ENCODE data around the gene TLE3. TPM values are rescaled to one million over a fixed set of nuclear protein-coding genes. Genes with fewer than 3 reads are reported as not detected.
A peak's percentile ranks its signal among the peaks of the same experiment; 100 is the strongest.

The TLE3 gene
- total and polyA plus RNA-seq, 7 experiments from 2014 or later: 15.2 to 183 (median 117) TPM

DNA sequence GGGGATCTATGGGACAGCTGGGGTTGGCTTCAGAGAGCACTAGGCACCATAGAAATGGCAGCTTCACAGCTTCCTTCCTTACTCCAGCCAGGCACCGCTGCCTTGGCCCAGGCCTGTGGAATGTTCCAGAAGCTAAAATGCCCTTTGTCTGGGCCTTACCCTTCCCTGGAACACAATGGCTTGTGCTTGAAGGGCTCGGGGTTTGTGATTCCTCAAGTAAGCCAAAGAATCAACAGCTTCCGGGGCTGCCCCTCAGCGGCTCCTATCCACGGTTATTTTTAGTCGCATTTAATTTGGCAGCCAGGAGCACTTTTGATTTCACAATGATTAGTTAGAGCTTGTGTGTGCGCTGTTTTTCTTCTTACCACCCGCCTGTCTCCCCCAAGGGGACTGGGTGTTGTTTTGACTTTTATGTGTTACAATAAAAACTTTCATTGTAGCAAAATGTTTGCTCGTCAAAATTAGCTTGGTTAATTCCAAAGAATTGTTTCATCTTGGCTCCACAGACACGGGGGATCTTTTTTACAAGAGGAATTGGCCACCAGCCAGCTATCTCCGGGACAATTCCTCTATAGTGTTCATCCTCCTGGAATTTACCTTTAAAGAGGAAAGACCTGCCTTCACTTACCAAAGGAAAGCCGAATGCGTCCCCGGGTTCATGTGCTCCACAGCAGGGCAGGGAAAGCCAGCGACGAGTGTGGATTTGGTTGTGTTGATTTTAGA is 73.8 kb downstream of the TLE3 start:
- Mint-ChIP-seq H3K27me3 (peaks cover 0 to 28% (median 0%) of the 10 kb centered on the region in 5 donors), H3K4me3 (peak overlapping the region in 1 of 10 donors; percentile 80), H3K4me1 (peaks cover 9 to 26% (median 14%) of the 10 kb centered on the region in 7 donors), H3K9me3 (peaks cover 0 to 3% (median 0%) of the 10 kb centered on the region in 11 donors), H3K27ac (peak overlapping the region in 2 of 9 donors; percentile 55 to 89), H3K36me3 (peaks cover 0 to 4% (median 0%) of the 10 kb centered on the region in 5 donors)
- POLR2A ChIA-PET: interaction anchor here (0.8 kb wide), 1 partner anchor 10 kb away, joined by 3 read pairs; no protein-coding TSS in a partner anchor
- no peaks in the 10 kb centered on the region for H3K36me3 ChIP-seq (ENCODE audit: control insufficient read depth in 2 of 3, insufficient read depth in 3 of 3, low read length in 3 of 3)
- intact Hi-C loops (cut with micrococcal nuclease): loop anchor here (1.0 to 5.0 kb wide), 5 partner anchors 75 to 547 kb away; no protein-coding TSS in a partner anchor
- H3K4me1 ChIP-seq (ENCODE audit: control insufficient read depth in 2 of 2, insufficient read depth in 2 of 2, low read length in 2 of 2): peaks cover 10 to 17% of the 10 kb centered on the region in 2 donors
- no peak for DNase-seq
- no peaks in the 10 kb centered on the region for H3K27me3 ChIP-seq (ENCODE audit: control insufficient read depth in 2 of 2, insufficient read depth in 2 of 2, low read length in 2 of 2)
- no peaks in the 10 kb centered on the region for H3K9me3 ChIP-seq (ENCODE audit: control insufficient read depth in 2 of 3, low read length in 3 of 3)
- ATAC-seq: no peak
- no peak overlapping the region for H3K4me3 ChIP-seq (ENCODE audit: low read length)
- H3K27ac ChIP-seq (ENCODE audit: low read depth, low read length): no peak overlapping the region
- CTCF ChIA-PET: no interaction called here

GRCh38 chr15:70023064-70023768 is 74.5 kb downstream of the TLE3 start:
- peaks cover 0 to 3% (median 0%) of the 10 kb centered on the region in 11 donors for H3K9me3 Mint-ChIP-seq
- Histone ChIP-seq H3K27ac (ENCODE audit: low read depth, low read length) (no peak overlapping the region), H3K9me3 (ENCODE audit: control insufficient read depth in 2 of 3, low read length in 3 of 3) (no peaks in the 10 kb centered on the region), H3K27me3 (ENCODE audit: control insufficient read depth in 2 of 2, insufficient read depth in 2 of 2, low read length in 2 of 2) (no peaks in the 10 kb centered on the region), H3K36me3 (ENCODE audit: control insufficient read depth in 2 of 3, insufficient read depth in 3 of 3, low read length in 3 of 3) (no peaks in the 10 kb centered on the region), H3K4me3 (ENCODE audit: low read length) (no peak overlapping the region), H3K4me1 (ENCODE audit: control insufficient read depth in 2 of 2, insufficient read depth in 2 of 2, low read length in 2 of 2) (peaks cover 10 to 17% of the 10 kb centered on the region in 2 donors)
- intact Hi-C loops (cut with micrococcal nuclease): loop anchor here (1.0 to 5.0 kb wide), 5 partner anchors 76 to 546 kb away; no protein-coding TSS in a partner anchor
- ATAC-seq (peak; percentile 95), DNase-seq (peak in 8 of 9 donors; percentile 32 to 65 (median 46))
- peaks cover 0 to 26% (median 0%) of the 10 kb centered on the region in 5 donors for H3K27me3 Mint-ChIP-seq
- H3K27ac Mint-ChIP-seq: peak overlapping the region in 6 of 9 donors; percentile 23 to 89 (median 56)
- H3K4me1 Mint-ChIP-seq: peaks cover 9 to 26% (median 14%) of the 10 kb centered on the region in 7 donors
- CTCF ChIA-PET: no interaction called here
- peaks cover 0 to 4% (median 0%) of the 10 kb centered on the region in 5 donors for H3K36me3 Mint-ChIP-seq
- H3K4me3 Mint-ChIP-seq: peak overlapping the region in 3 of 10 donors; percentile 42 to 80 (median 43)
- POLR2A ChIA-PET: interaction anchor here (0.8 kb wide), 1 partner anchor 9 kb away, joined by 3 read pairs; no protein-coding TSS in a partner anchor

GRCh38 chr15:70020229-70020628 is 77.5 kb downstream of the TLE3 start:
- CTCF ChIA-PET: no interaction called here
- Mint-ChIP-seq H3K27me3 (peaks cover 10 to 34% (median 18%) of the 10 kb centered on the region in 5 donors), H3K4me1 (peaks cover 18 to 35% (median 24%) of the 10 kb centered on the region in 7 donors), H3K36me3 (peaks cover 0 to 9% (median 3%) of the 10 kb centered on the region in 5 donors), H3K27ac (no peak overlapping the region), H3K4me3 (no peak overlapping the region), H3K9me3 (peaks cover 0 to 15% (median 4%) of the 10 kb centered on the region in 11 donors)
- peaks cover 0 to 7% (median 0%) of the 10 kb centered on the region in 3 experiments for H3K9me3 ChIP-seq (ENCODE audit: control insufficient read depth in 2 of 3, low read length in 3 of 3)
- H3K4me3 ChIP-seq (ENCODE audit: low read length): no peak overlapping the region
- DNase-seq (no peak), ATAC-seq (no peak)
- no peak overlapping the region for H3K27ac ChIP-seq (ENCODE audit: low read depth, low read length)
- POLR2A ChIA-PET: interaction anchor here (0.6 kb wide), 1 partner anchor 565 kb away, joined by 3 read pairs; no protein-coding TSS in a partner anchor
- no peaks in the 10 kb centered on the region for H3K36me3 ChIP-seq (ENCODE audit: control insufficient read depth in 2 of 3, insufficient read depth in 3 of 3, low read length in 3 of 3)
- intact Hi-C loops (cut with micrococcal nuclease): loop anchor here in 1 of 2 donors (5.0 kb wide), 3 partner anchors 303 to 543 kb away; no protein-coding TSS in a partner anchor
- H3K27me3 ChIP-seq (ENCODE audit: control insufficient read depth in 2 of 2, insufficient read depth in 2 of 2, low read length in 2 of 2): no peaks in the 10 kb centered on the region
- H3K4me1 ChIP-seq (ENCODE audit: control insufficient read depth in 2 of 2, insufficient read depth in 2 of 2, low read length in 2 of 2): peaks cover 10 to 17% of the 10 kb centered on the region in 2 donors

DNA sequence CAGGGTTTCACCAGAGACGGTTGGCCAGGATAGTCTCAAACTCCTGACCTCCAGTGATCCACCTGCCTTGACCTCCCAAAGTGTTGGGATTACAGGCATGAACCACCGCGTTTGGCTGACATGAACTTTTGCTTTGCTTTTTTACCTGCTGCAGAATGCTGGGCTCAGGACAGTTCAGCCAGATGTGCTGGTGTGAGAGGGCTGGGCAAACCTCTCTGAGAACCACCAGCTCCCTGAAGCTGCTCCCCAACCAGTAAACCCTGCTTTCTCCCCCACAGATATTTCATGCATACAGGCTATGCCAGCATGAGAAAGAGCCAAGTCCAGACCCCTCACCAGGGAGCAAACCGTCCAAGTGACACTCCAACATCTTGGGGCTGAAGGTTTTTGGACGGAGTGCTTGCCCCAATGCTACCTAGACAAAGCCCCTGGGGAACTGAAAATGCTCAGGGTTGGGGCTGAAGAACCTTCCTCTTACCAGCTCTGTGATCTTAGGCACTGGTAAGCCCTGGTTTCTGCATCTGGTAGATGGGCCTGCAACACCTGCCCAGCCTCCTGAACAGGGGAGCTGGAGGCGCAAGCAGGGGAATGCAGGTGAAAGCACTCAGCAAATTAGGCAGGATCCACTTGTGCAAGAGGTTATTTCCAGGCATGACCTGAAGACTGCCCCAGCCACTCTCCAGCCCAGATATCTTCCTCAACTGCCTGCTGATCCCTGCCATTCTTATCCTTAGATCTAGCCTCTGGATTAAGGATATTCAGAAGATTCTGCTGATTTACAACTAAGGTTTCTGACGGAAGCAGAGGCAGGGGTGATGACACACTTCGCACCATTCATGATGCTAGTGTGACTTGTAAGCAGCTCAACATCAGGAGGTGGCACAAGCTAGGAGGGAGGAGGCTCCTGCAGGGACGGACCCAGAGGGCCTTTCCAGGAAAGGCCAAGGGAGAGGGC is 78.8 kb downstream of the TLE3 start:
- ATAC-seq: no peak
- Mint-ChIP-seq H3K27ac (no peak overlapping the region), H3K4me3 (no peak overlapping the region), H3K4me1 (peaks cover 20 to 32% (median 24%) of the 10 kb centered on the region in 7 donors), H3K36me3 (peaks cover 0 to 9% (median 3%) of the 10 kb centered on the region in 5 donors), H3K27me3 (peaks cover 13 to 34% (median 18%) of the 10 kb centered on the region in 5 donors), H3K9me3 (peaks cover 0 to 15% (median 4%) of the 10 kb centered on the region in 11 donors)
- DNase-seq: no peak
- POLR2A ChIA-PET: no interaction called here
- intact Hi-C loops (cut with micrococcal nuclease): no loop called here
- Histone ChIP-seq H3K27me3 (ENCODE audit: control insufficient read depth in 2 of 2, insufficient read depth in 2 of 2, low read length in 2 of 2) (no peaks in the 10 kb centered on the region), H3K4me3 (ENCODE audit: low read length) (no peak overlapping the region), H3K27ac (ENCODE audit: low read depth, low read length) (no peak overlapping the region), H3K9me3 (ENCODE audit: control insufficient read depth in 2 of 3, low read length in 3 of 3) (peaks cover 0 to 7% (median 0%) of the 10 kb centered on the region in 3 experiments), H3K4me1 (ENCODE audit: control insufficient read depth in 2 of 2, insufficient read depth in 2 of 2, low read length in 2 of 2) (peaks cover 10 to 14% of the 10 kb centered on the region in 2 donors), H3K36me3 (ENCODE audit: control insufficient read depth in 2 of 3, insufficient read depth in 3 of 3, low read length in 3 of 3) (no peaks in the 10 kb centered on the region)
- CTCF ChIA-PET: no interaction called here

DNA sequence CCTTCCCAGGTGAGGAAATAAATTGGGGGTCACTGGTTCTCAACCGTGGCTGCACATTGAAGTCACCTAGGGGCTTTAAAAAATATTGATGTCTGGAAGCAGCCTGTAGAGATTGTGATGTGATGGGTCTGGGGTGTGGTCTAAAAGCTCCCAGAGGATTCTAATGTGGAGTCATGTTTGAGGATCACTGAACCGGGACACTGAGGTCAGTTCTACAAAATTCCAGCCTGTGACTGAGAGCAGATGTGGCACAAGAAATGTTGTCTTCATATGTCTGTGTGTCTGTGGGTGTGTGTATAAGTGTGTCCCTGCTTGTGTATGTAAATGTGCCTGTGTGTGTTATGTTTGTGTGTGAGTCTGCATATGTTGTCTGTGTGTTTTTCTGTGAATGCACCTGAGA is 79.9 kb downstream of the TLE3 start:
- H3K4me1 Mint-ChIP-seq: peaks cover 12 to 21% (median 15%) of the 10 kb centered on the region in 7 donors
- no peaks in the 10 kb centered on the region for H3K36me3 ChIP-seq (ENCODE audit: control insufficient read depth in 2 of 3, insufficient read depth in 3 of 3, low read length in 3 of 3)
- peaks cover 0 to 7% (median 0%) of the 10 kb centered on the region in 3 experiments for H3K9me3 ChIP-seq (ENCODE audit: control insufficient read depth in 2 of 3, low read length in 3 of 3)
- DNase-seq (no peak), ATAC-seq (no peak)
- H3K36me3 Mint-ChIP-seq: peaks cover 0 to 9% (median 3%) of the 10 kb centered on the region in 5 donors
- no peak overlapping the region for H3K27ac Mint-ChIP-seq
- H3K4me3 Mint-ChIP-seq: no peak overlapping the region
- no peak overlapping the region for H3K4me3 ChIP-seq (ENCODE audit: low read length)
- no peaks in the 10 kb centered on the region for H3K27me3 ChIP-seq (ENCODE audit: control insufficient read depth in 2 of 2, insufficient read depth in 2 of 2, low read length in 2 of 2)
- ChIA-PET CTCF (no interaction called here), POLR2A (no interaction called here)
- no peak overlapping the region for H3K27ac ChIP-seq (ENCODE audit: low read depth, low read length)
- peaks cover 0 to 15% (median 4%) of the 10 kb centered on the region in 11 donors for H3K9me3 Mint-ChIP-seq
- H3K4me1 ChIP-seq (ENCODE audit: control insufficient read depth in 2 of 2, insufficient read depth in 2 of 2, low read length in 2 of 2): peaks cover under 1 to 3% of the 10 kb centered on the region in 2 donors
- peaks cover 13 to 37% (median 18%) of the 10 kb centered on the region in 5 donors for H3K27me3 Mint-ChIP-seq
- intact Hi-C loops (cut with micrococcal nuclease): no loop called here

Measured in naive thymus-derived CD4-positive, alpha-beta T cell (primary cell).